ENCODE data around the gene APOBEC3B. TPM values are rescaled to one million over a fixed set of nuclear protein-coding genes. Genes with fewer than 3 reads are reported as not detected.
"Not testable (repeated sequence)": the region's sequence is repeated elsewhere in the genome, so short reads cannot be mapped to it uniquely, and the experiment has no call there.

Gene APOBEC3B
- total RNA-seq, result 2.4 and 4.2 TPM in 2 replicates

- peak; percentile 48 for DNase-seq (ENCODE audit: low read depth, low spot score)
Measured at GRCh38 chr22:38981992-38982927, at the start of gene APOBEC3B. APOBEC3B (plus strand) TSS chr22:38982347; CDS start chr22:38982454, 107 bp downstream.

GRCh38 chr22:38935023-38935422 is 47.1 kb upstream of the APOBEC3B start:
- no peak for DNase-seq (ENCODE audit: low read depth, low spot score)

GRCh38 chr22:38935616-38936015 is 46.5 kb upstream of the APOBEC3B start:
- DNase-seq (ENCODE audit: low read depth, low spot score), result no peak

- DNase-seq (ENCODE audit: low read depth, low spot score), result no peak
Measured at GRCh38 chr22:38936562-38936961, 45.6 kb upstream of the APOBEC3B start.

- DNase-seq (ENCODE audit: low read depth, low spot score), result no peak
Measured at GRCh38 chr22:38937036-38937435, 45.1 kb upstream of the APOBEC3B start.

- DNase-seq (ENCODE audit: low read depth, low spot score), result no peak
Measured at GRCh38 chr22:38937541-38937940, 44.6 kb upstream of the APOBEC3B start.

- no peak for DNase-seq (ENCODE audit: low read depth, low spot score)
Measured at GRCh38 chr22:38938221-38938620, 43.9 kb upstream of the APOBEC3B start.

- no peak for DNase-seq (ENCODE audit: low read depth, low spot score)
Measured at GRCh38 chr22:38938925-38939324, 43.2 kb upstream of the APOBEC3B start.

GRCh38 chr22:38940811-38941384 is 41.2 kb upstream of the APOBEC3B start:
- DNase-seq (ENCODE audit: low read depth, low spot score), result no peak

- no peak for DNase-seq (ENCODE audit: low read depth, low spot score)
Measured at GRCh38 chr22:38941488-38941987, 40.6 kb upstream of the APOBEC3B start.

GRCh38 chr22:38942702-38943101 is 39.4 kb upstream of the APOBEC3B start:
- DNase-seq (ENCODE audit: low read depth, low spot score), result no peak

- DNase-seq (ENCODE audit: low read depth, low spot score), result no peak
Measured at GRCh38 chr22:38943201-38943600, 38.9 kb upstream of the APOBEC3B start.

GRCh38 chr22:38943882-38944281 is 38.3 kb upstream of the APOBEC3B start:
- DNase-seq (ENCODE audit: low read depth, low spot score), result no peak

GRCh38 chr22:38944653-38945052 is 37.5 kb upstream of the APOBEC3B start:
- DNase-seq (ENCODE audit: low read depth, low spot score), result no peak

GRCh38 chr22:38945706-38946338 is 36.3 kb upstream of the APOBEC3B start:
- not testable (repeated sequence) for DNase-seq (ENCODE audit: low read depth, low spot score)

- DNase-seq (ENCODE audit: low read depth, low spot score), result no peak
Measured at GRCh38 chr22:38946771-38947170, 35.4 kb upstream of the APOBEC3B start.

- no peak for DNase-seq (ENCODE audit: low read depth, low spot score)
Measured at GRCh38 chr22:38947321-38948140, 34.6 kb upstream of the APOBEC3B start.

GRCh38 chr22:38948181-38948940 is 33.8 kb upstream of the APOBEC3B start:
- DNase-seq (ENCODE audit: low read depth, low spot score), result no peak

- DNase-seq (ENCODE audit: low read depth, low spot score), result no peak
Measured at GRCh38 chr22:38949889-38950405, 32.2 kb upstream of the APOBEC3B start.
